ENCODE data around the gene FOXE1. TPM values are rescaled to one million over a fixed set of nuclear protein-coding genes. Genes with fewer than 3 reads are reported as not detected.

FOXE1 gene
- total and polyA plus RNA-seq, 2 experiments from 2014 or later = 0.45 TPM; not detected in 1

- Histone ChIP-seq H3K27me3 (ENCODE audit: insufficient read depth) (no peaks in the 10 kb centered on the region), H3K4me3 (no peak overlapping the region), H3K9me2 (ENCODE audit: insufficient read depth) (no peaks in the 10 kb centered on the region), H3K4me1 (ENCODE audit: insufficient read depth) (no peaks in the 10 kb centered on the region), H3K36me3 (ENCODE audit: insufficient read depth) (no peaks in the 10 kb centered on the region), H3K4me2 (no peak overlapping the region), H3F3A (replicated peaks; ENCODE audit: low read depth) (no peaks in the 10 kb centered on the region), H4K20me1 (replicated peaks; ENCODE audit: insufficient read depth) (no peaks in the 10 kb centered on the region; the same call in 1 of the 2 replicates), H2AFZ (no peak overlapping the region), H3K79me2 (replicated peaks; ENCODE audit: insufficient read depth) (no peaks in the 10 kb centered on the region), H3K27ac (ENCODE audit: low read depth) (no peak overlapping the region)
- H3K27ac Mint-ChIP-seq = no peak overlapping the region
- no peaks in the 10 kb centered on the region for H3K4me1 Mint-ChIP-seq
- DNase-seq (ENCODE audit: low spot score) (no peak), ATAC-seq (no peak)
- peaks cover 3% of the 10 kb centered on the region; the same call in 2 of the 3 replicates for H3K36me3 Mint-ChIP-seq (ENCODE audit: low read depth)
- no peak for TF ChIP-seq JUNB (IDR thresholded peaks at IDR 0.05; ENCODE audit: unreplicated experiment)
- TF ChIP-seq REST (IDR thresholded peaks at IDR 0.05; ENCODE audit: unreplicated experiment) = no peak
- no peak for TF ChIP-seq EZH2 (IDR thresholded peaks at IDR 0.05; ENCODE audit: low read depth, unreplicated experiment)
- no peak for TF ChIP-seq POLR2AphosphoS5 (IDR thresholded peaks at IDR 0.05; ENCODE audit: low read depth)
- no peak for TF ChIP-seq ZNF331 (CRISPR knock-in tag; IDR thresholded peaks at IDR 0.05; ENCODE audit: low read depth)
- no peak for TF ChIP-seq ZNF462 (CRISPR knock-in tag; IDR thresholded peaks at IDR 0.05)
- no peak overlapping the region for H3K4me3 Mint-ChIP-seq
- no peaks in the 10 kb centered on the region for H3K27me3 Mint-ChIP-seq (ENCODE audit: insufficient read depth, low read depth, poor library complexity)
- H3K9me3 Mint-ChIP-seq = no peaks in the 10 kb centered on the region
Measured at GRCh38 chr9:97904725-97905124, 51.7 kb downstream of the FOXE1 start.
